NCI-H510A (cell line): Measurements from ENCODE around the gene ANKRD35.
"Not testable (repeated sequence)": the region's sequence is repeated elsewhere in the genome, so short reads cannot be mapped to it uniquely, and the experiment has no call there.

Source experiments
- DNase-seq: peaks from one replicate; lab custom pipeline; 2025; lab: John Stamatoyannopoulos, UW

Gene ANKRD35

DNA sequence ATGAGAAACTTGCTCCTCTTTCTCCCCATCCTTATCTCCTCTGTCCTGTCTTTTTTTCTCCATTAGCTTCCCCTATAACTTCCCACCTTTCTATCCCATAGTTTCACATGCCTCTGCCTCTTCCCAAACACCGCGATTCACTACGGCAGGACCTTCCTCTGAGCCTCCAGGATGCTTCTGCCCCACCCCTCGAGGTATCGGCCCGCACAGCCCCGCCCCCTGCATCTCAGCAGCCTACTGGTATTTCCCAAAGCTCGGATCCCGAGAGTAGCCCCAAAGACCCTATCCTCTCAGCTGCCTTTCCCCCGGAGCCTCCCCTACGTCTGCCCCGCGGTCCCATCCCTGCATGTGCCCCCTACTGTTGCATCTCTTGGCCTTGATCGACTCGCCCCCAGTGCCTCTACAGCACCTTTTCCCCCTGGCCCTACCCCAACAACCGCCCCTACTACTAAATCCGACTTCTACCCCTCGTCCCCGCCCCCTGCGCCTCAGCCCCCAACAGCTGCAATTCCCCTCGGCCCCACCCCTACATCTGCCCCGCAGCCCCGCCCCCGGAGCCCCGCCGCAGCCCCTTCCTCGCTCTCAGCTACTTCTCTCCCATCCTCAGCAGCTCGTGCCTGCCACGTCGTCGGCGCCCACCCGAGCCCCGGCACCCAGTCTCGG is 27.3 kb downstream of the ANKRD35 start:
- DNase-seq: peak; percentile 62

DNA sequence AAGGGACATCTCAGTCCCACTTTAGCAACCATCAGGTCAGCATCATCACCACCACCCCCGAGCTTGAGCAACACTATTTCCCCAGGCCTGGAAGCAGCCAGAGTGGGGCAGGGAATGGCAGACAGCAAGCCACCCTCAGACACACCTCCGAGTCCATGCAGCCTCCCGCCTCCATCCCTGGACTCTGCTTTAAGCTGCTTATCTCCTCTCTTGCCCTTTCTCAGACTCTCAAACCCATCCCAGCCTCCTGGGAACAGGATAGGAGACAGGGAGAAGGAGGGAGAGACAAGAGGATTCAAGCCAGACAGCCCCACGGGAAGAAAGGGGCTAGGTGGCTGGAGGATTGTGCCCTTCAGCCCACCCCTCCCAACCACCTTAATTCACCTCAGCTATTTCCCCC is 28.5 kb downstream of the ANKRD35 start:
- no peak for DNase-seq

GRCh38 chr1:145855426-145855948 is 30.2 kb downstream of the ANKRD35 start:
- no peak for DNase-seq

GRCh38 chr1:145849356-145850160 is 36.1 kb downstream of the ANKRD35 start:
- no peak for DNase-seq

- DNase-seq: no peak
Observed at GRCh38 chr1:145847827-145848226, 37.8 kb downstream of the ANKRD35 start.

GRCh38 chr1:145846201-145846612 is 39.5 kb downstream of the ANKRD35 start:
- no peak for DNase-seq

- peak; percentile 67 for DNase-seq
Observed at GRCh38 chr1:145845514-145846161, 40.0 kb downstream of the ANKRD35 start, which contains the start of gene NUDT17. Gene NUDT17 (plus strand): TSS chr1:145845630. CDS start chr1:145845641, 11 bp downstream.

DNA sequence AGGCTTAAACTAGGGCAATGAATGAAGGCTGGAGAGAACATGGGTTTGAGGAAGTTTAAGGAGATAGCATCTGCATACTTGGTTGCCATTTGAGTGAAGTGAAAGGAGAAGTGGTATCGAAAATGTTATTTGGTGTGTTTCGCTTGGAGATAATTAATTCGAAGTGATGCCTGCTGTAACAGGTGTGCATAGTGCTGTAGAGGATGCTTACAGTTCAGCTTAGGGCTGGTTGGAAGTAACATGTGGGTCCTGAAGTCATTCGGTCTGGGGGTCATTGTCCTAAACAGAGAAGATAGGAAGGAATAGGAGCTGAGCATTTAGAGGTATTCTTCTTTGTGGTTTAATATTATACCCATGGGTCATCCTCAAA is 40.5 kb downstream of the ANKRD35 start:
- no peak for DNase-seq

DNA sequence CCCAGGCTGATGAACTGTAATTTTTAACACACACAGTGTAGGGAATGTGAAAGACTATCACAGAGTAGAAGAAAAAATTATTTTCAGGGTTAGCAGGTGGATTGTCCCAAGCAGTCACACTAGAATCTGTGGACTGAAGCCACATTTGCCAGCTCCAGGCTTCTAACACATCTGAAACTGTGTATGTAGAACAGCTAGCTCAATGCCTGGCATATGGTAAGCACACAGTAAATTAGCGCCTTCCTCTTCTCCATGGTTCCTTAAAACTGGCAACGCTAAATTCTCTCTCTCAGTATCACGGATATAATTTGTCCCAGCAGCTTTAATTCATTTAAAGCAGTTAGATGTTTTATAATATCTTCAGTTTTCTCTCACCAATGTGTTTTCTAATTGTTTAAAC is 42.6 kb downstream of the ANKRD35 start:
- DNase-seq: no peak

DNA sequence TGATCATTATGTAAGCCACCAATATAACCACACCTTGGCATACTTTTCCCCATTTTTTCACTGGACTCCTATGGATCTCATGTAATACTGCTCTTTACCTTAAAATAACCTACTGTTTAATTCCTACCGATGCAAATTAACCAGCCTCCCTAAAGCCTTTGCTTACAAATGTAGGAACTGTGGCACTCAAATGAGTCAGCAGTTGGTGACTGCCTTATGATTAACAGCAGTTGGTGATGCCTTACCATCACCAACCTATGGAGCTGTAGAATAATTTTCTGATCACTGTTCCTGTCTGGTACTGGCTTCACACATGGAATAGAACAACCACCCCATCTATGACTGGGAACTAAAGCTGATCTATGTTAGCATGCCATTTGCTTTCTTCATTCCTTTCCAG is 48.0 kb downstream of the ANKRD35 start:
- no peak for DNase-seq

GRCh38 chr1:145830810-145831209 is 54.9 kb downstream of the ANKRD35 start:
- not testable (repeated sequence) for DNase-seq

- no peak for DNase-seq
Observed at GRCh38 chr1:145828367-145829026, 57.2 kb downstream of the ANKRD35 start.

DNA sequence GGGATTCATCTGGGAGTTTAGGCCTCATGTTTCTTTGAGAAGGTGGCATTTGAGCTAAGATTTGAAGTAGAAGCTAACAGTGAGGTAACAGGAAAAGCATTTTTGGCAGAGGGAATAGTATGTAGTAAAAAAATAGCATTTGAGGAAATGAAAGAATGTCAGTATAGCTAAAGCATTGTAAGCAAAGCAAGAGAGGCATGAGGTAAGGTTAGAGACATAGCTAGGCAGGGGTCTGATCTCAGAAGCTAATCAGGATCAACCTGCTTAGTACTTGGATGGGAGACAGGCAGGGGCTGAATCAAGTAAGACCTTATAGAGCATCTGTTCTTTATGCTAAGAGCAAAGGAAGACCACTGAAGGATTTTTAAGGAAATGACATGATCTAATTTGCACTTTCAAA is 57.7 kb downstream of the ANKRD35 start:
- no peak for DNase-seq

- no peak for DNase-seq
Observed at GRCh38 chr1:145826030-145826429, 59.6 kb downstream of the ANKRD35 start.

DNA sequence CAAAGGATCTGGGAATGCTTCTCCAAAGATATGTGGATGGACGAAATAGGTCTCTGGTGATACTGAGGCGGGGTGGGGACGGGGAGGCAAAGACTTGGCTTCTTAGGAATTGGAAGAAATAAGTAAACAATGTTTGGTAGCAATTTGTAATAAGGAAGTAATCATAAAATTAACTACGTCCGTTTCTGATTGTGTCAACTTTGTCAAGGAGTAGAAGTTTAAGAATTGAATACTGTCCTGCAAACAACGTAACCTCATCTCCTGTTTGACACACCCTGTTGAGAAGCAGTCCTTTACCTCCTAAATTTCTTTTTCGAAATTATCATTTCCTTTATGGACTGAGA is 61.2 kb downstream of the ANKRD35 start:
- DNase-seq: no peak

- DNase-seq: peak; percentile 94
Observed at GRCh38 chr1:145823565-145824498, 61.8 kb downstream of the ANKRD35 start, which contains the start of the genes POLR3C and RNF115. Gene POLR3C (plus strand): TSS chr1:145824200. CDS start chr1:145825777, 1,577 bp downstream. Gene RNF115 (minus strand): TSS chr1:145824095. CDS start chr1:145823873, 222 bp downstream.

- DNase-seq: not testable (repeated sequence)
Observed at GRCh38 chr1:145822779-145823331, 62.8 kb downstream of the ANKRD35 start.

GRCh38 chr1:145818095-145818494 is 67.6 kb downstream of the ANKRD35 start:
- not testable (repeated sequence) for DNase-seq
